Activated naive CD8-positive, alpha-beta T cell (primary cell): ENCODE measurements around the gene FICD.
"Not testable (repeated sequence)": the region's sequence is repeated elsewhere in the genome, so short reads cannot be mapped to it uniquely, and the experiment has no call there.

ENCODE experiments used
- H3K27ac Mint-ChIP-seq: one replicate; pipeline ENCODE4 v1.8.0; 2021; ENCODE audit warnings: mixed read lengths
- H3K27me3 Mint-ChIP-seq: one replicate; pipeline ENCODE4 v1.8.0; 2021; ENCODE audit warnings: mixed read lengths
- H3K36me3 Mint-ChIP-seq: one replicate; pipeline ENCODE4 v1.8.0; 2021; ENCODE audit warnings: mixed read lengths
- H3K4me1 Mint-ChIP-seq: one replicate; pipeline ENCODE4 v1.8.0; 2021; ENCODE audit warnings: low read depth, mixed read lengths
- H3K4me3 Mint-ChIP-seq: one replicate; pipeline ENCODE4 v1.8.0; 2021; ENCODE audit warnings: mild to moderate bottlenecking, mixed read lengths
- H3K9me3 Mint-ChIP-seq: one replicate; pipeline ENCODE4 v1.8.0; 2021; ENCODE audit warnings: low read depth, mixed read lengths

Gene FICD

GRCh38 chr12:108542320-108542719 lies 27.2 kb downstream of the FICD start:
- H3K9me3 Mint-ChIP-seq: no peaks in the 10 kb centered on the region
- H3K4me3 Mint-ChIP-seq: no peak overlapping the region
- H3K4me1 Mint-ChIP-seq: peaks cover 25% of the 10 kb centered on the region
- H3K27ac Mint-ChIP-seq: no peak overlapping the region
- peaks cover 3% of the 10 kb centered on the region for H3K36me3 Mint-ChIP-seq
- no peaks in the 10 kb centered on the region for H3K27me3 Mint-ChIP-seq

GRCh38 chr12:108543652-108544051 lies 28.6 kb downstream of the FICD start:
- Mint-ChIP-seq H3K4me3 (no peak overlapping the region), H3K4me1 (peaks cover 24% of the 10 kb centered on the region), H3K27ac (no peak overlapping the region), H3K36me3 (peaks cover 10% of the 10 kb centered on the region), H3K9me3 (no peaks in the 10 kb centered on the region), H3K27me3 (no peaks in the 10 kb centered on the region)

GRCh38 chr12:108547686-108548085 lies 32.6 kb downstream of the FICD start:
- H3K27me3 Mint-ChIP-seq: no peaks in the 10 kb centered on the region
- H3K4me3 Mint-ChIP-seq: no peak overlapping the region
- H3K4me1 Mint-ChIP-seq: peaks cover 37% of the 10 kb centered on the region
- no peak overlapping the region for H3K27ac Mint-ChIP-seq
- H3K9me3 Mint-ChIP-seq: no peaks in the 10 kb centered on the region
- H3K36me3 Mint-ChIP-seq: peaks cover 7% of the 10 kb centered on the region

- Mint-ChIP-seq H3K27me3 (no peaks in the 10 kb centered on the region), H3K9me3 (no peaks in the 10 kb centered on the region), H3K4me1 (peaks cover 45% of the 10 kb centered on the region), H3K27ac (no peak overlapping the region), H3K36me3 (peaks cover 7% of the 10 kb centered on the region), H3K4me3 (no peak overlapping the region)
These were observed 34.0 kb downstream of the FICD start for GRCh38 chr12:108548954-108549521.

- Mint-ChIP-seq H3K9me3 (no peaks in the 10 kb centered on the region), H3K4me1 (peaks cover 59% of the 10 kb centered on the region), H3K36me3 (peaks cover 10% of the 10 kb centered on the region), H3K4me3 (peak overlapping the region; percentile 74), H3K27me3 (no peaks in the 10 kb centered on the region), H3K27ac (no peak overlapping the region)
These were observed 36.5 kb downstream of the FICD start for GRCh38 chr12:108551535-108551934.

GRCh38 chr12:108553799-108554198 lies 38.7 kb downstream of the FICD start:
- peak overlapping the region; percentile 38 for H3K4me3 Mint-ChIP-seq
- H3K9me3 Mint-ChIP-seq: no peaks in the 10 kb centered on the region
- peaks cover 3% of the 10 kb centered on the region for H3K36me3 Mint-ChIP-seq
- H3K27me3 Mint-ChIP-seq: no peaks in the 10 kb centered on the region
- peaks cover 80% of the 10 kb centered on the region for H3K4me1 Mint-ChIP-seq
- no peak overlapping the region for H3K27ac Mint-ChIP-seq

- Mint-ChIP-seq H3K4me3 (peak overlapping the region; percentile 30), H3K4me1 (peaks cover 87% of the 10 kb centered on the region)
- not testable (repeated sequence) for H3K27ac Mint-ChIP-seq, H3K9me3 Mint-ChIP-seq, H3K36me3 Mint-ChIP-seq, H3K27me3 Mint-ChIP-seq
These were observed 40.3 kb downstream of the FICD start for GRCh38 chr12:108555383-108555782.

GRCh38 chr12:108559007-108559655 lies 44.1 kb downstream of the FICD start:
- Mint-ChIP-seq H3K4me3 (peak overlapping the region; percentile 100), H3K4me1 (peaks cover 59% of the 10 kb centered on the region), H3K36me3 (peaks cover 5% of the 10 kb centered on the region), H3K9me3 (no peaks in the 10 kb centered on the region), H3K27me3 (no peaks in the 10 kb centered on the region), H3K27ac (peak overlapping the region; percentile 66)

- Mint-ChIP-seq H3K27ac (peak overlapping the region; percentile 100), H3K27me3 (no peaks in the 10 kb centered on the region), H3K4me1 (peaks cover 63% of the 10 kb centered on the region), H3K36me3 (peaks cover 4% of the 10 kb centered on the region), H3K9me3 (no peaks in the 10 kb centered on the region), H3K4me3 (peak overlapping the region; percentile 100)
These were observed 44.7 kb downstream of the FICD start for GRCh38 chr12:108559748-108560147.

GRCh38 chr12:108560321-108560721 lies 45.2 kb downstream of the FICD start:
- Mint-ChIP-seq H3K4me3 (peak overlapping the region; percentile 100), H3K4me1 (peaks cover 58% of the 10 kb centered on the region), H3K9me3 (no peaks in the 10 kb centered on the region), H3K27me3 (no peaks in the 10 kb centered on the region), H3K36me3 (peaks cover 2% of the 10 kb centered on the region), H3K27ac (peak overlapping the region; percentile 100)

GRCh38 chr12:108560752-108561719 lies 46.0 kb downstream of the FICD start, which contains the start of gene SART3:
Gene SART3 (minus strand): TSS chr12:108561173. CDS start chr12:108561154, 19 bp downstream.
- peak within 1 kb of the TSS; percentile 100 for H3K4me3 Mint-ChIP-seq
- H3K36me3 Mint-ChIP-seq: peaks cover 2% of the 10 kb centered on the region
- peak within 1 kb of the TSS; percentile 100 for H3K27ac Mint-ChIP-seq
- peaks cover 58% of the 10 kb centered on the region for H3K4me1 Mint-ChIP-seq
- no peaks in the 10 kb centered on the region for H3K9me3 Mint-ChIP-seq
- H3K27me3 Mint-ChIP-seq: no peaks in the 10 kb centered on the region

GRCh38 chr12:108561852-108562347 lies 46.8 kb downstream of the FICD start:
- H3K9me3 Mint-ChIP-seq: no peaks in the 10 kb centered on the region

GRCh38 chr12:108562348-108563135 lies 47.5 kb downstream of the FICD start, which contains the start of gene ISCU:
Gene ISCU (plus strand): TSS chr12:108562596. CDS start chr12:108562623, 27 bp downstream.
- no peaks in the 10 kb centered on the region for H3K27me3 Mint-ChIP-seq
- no peaks in the 10 kb centered on the region for H3K9me3 Mint-ChIP-seq
- peaks cover 2% of the 10 kb centered on the region for H3K36me3 Mint-ChIP-seq
- H3K27ac Mint-ChIP-seq: peak within 1 kb of the TSS; percentile 100
- peak within 1 kb of the TSS; percentile 100 for H3K4me3 Mint-ChIP-seq
- H3K4me1 Mint-ChIP-seq: peaks cover 57% of the 10 kb centered on the region

More at GRCh38 chr12:108561852-108562347, 46.8 kb downstream of the FICD start:
- H3K4me3 Mint-ChIP-seq: peak overlapping the region; percentile 100
- H3K27me3 Mint-ChIP-seq: no peaks in the 10 kb centered on the region
- H3K36me3 Mint-ChIP-seq: peaks cover 2% of the 10 kb centered on the region
- peak overlapping the region; percentile 100 for H3K27ac Mint-ChIP-seq
- H3K4me1 Mint-ChIP-seq: peaks cover 57% of the 10 kb centered on the region
